GM23338 (cell line): ENCODE results near the gene MARCHF5.

Experiments
- CTCF ChIP-seq, 2 experiments: fragments of 200-600 bp in 1 of 2; sonication (generic) in 1 of 2; conservative IDR thresholded peaks; 2 replicates each; pipeline versions ENCODE4 v1.5.1 to v1.6.1; 2016 to 2017; ENCODE audit warnings: antibody characterized with exemption in 2 of 2, low read depth in 2 of 2, mild to moderate bottlenecking in 2 of 2, moderate library complexity in 1 of 2
- POLR2AphosphoS5 ChIP-seq: IDR thresholded peaks from 2 replicates; pipeline ENCODE4 v1.6.1; 2016; ENCODE audit warnings: antibody characterized with exemption, low read depth

GRCh38 chr10:92265687-92266258 lies 25.2 kb upstream of the MARCHF5 start:
- TF ChIP-seq CTCF (conservative IDR thresholded peaks at IDR 0.05; ENCODE audit: low read depth in 2 of 2) (no peak), POLR2AphosphoS5 (no peak)
